ENCODE measurements around the gene ATIC.

- TF ChIP-seq CTCF (IDR thresholded peaks at IDR 0.05) (no peak), POLR2A (IDR thresholded peaks at IDR 0.05) (no peak)
These were observed 62.1 kb downstream of the ATIC start for GRCh38 chr2:215374002-215374401.
